Fibroblast of the aortic adventitia (primary cell): ENCODE results near the gene KCNE2. TPM values are rescaled to one million over a fixed set of nuclear protein-coding genes. Genes with fewer than 3 reads are reported as not detected.

Source experiments
- DNase-seq: peaks from one replicate; pipeline ENCODE4 v3.0.0-alpha.2; 2010; ENCODE audit warnings: low read depth
- H3K4me3 ChIP-seq: 2 replicates; pipeline ENCODE4 v1.5.1; 2011; ENCODE audit warnings: low read depth, mild to moderate bottlenecking, control low read depth, low read length, moderate library complexity
- total RNA-seq: library from RNA; depleted of rRNA; stranded (reverse); fragments of >200 nt; gene quantifications from 2 replicates; pipeline ENCODE4 v1.2.3, GENCODE V29; 2012; ENCODE audit warnings: low replicate concordance
- TF ChIP-seq, protein P1 (sequence below): IDR thresholded peaks from 2 replicates; pipeline ENCODE4 v1.5.1; 2011; ENCODE audit warnings: mild to moderate bottlenecking, low read length, control low read depth, inconsistent platforms; ENCODE audit not compliant: insufficient read depth

Gene KCNE2
- total RNA-seq, 1 donor = not detected

- H3K4me3 ChIP-seq = no peak overlapping the region
- TF ChIP-seq, protein P1, sequence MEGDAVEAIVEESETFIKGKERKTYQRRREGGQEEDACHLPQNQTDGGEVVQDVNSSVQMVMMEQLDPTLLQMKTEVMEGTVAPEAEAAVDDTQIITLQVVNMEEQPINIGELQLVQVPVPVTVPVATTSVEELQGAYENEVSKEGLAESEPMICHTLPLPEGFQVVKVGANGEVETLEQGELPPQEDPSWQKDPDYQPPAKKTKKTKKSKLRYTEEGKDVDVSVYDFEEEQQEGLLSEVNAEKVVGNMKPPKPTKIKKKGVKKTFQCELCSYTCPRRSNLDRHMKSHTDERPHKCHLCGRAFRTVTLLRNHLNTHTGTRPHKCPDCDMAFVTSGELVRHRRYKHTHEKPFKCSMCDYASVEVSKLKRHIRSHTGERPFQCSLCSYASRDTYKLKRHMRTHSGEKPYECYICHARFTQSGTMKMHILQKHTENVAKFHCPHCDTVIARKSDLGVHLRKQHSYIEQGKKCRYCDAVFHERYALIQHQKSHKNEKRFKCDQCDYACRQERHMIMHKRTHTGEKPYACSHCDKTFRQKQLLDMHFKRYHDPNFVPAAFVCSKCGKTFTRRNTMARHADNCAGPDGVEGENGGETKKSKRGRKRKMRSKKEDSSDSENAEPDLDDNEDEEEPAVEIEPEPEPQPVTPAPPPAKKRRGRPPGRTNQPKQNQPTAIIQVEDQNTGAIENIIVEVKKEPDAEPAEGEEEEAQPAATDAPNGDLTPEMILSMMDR = no peak
- no peak for DNase-seq
Measured at GRCh38 chr21:34360488-34361241, 3.1 kb upstream of the KCNE2 start.

GRCh38 chr21:34362136-34362444 lies 1.7 kb upstream of the KCNE2 start:
- TF ChIP-seq, protein P1 = no peak
- H3K4me3 ChIP-seq = no peak overlapping the region
- DNase-seq = no peak

GRCh38 chr21:34362670-34363069 lies 1.1 kb upstream of the KCNE2 start:
- H3K4me3 ChIP-seq = no peak overlapping the region
- TF ChIP-seq, protein P1 = no peak
- no peak for DNase-seq

DNA sequence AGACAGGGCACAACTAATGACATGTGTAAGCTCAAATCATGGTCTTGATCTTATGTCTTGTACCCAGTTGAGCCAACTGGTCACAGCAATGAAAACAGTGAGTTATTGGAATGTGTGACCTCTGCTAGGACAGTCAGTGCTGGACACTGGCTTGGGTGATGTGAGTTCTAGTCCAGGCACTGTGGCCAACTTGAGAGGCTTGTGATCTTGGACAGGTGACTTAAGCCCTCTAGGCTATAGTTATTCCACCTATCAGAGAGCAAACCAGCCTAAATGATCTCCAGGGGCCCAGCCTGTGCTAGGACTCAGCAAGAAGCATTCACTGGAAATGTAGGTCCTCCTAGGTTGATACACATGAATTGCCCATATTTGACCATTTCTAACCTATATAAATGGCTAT lies 1.1 kb downstream of the KCNE2 start:
- H3K4me3 ChIP-seq = no peak overlapping the region
- TF ChIP-seq, protein P1 = no peak
- DNase-seq = no peak

DNA sequence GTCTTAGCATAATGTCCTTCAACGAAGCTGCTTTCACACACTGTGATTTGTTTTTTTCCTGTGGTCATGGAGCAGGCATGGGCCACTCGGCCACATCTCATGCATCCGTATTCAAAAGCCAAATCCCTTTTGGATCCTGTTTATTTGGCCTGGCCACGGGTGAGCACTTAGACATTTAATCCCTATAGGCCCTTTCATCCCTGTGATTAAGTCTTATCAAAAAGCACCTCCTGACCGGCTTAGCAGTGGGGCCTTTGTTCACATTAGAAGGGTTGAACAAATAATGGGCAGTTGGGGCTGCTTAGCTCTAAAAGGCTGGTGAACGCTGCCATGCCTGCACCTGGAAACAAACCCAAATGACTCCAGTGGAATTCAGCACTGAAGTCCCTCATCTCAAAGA lies 2.0 kb downstream of the KCNE2 start:
- TF ChIP-seq, protein P1 = no peak
- H3K4me3 ChIP-seq = no peak overlapping the region
- no peak for DNase-seq

DNA sequence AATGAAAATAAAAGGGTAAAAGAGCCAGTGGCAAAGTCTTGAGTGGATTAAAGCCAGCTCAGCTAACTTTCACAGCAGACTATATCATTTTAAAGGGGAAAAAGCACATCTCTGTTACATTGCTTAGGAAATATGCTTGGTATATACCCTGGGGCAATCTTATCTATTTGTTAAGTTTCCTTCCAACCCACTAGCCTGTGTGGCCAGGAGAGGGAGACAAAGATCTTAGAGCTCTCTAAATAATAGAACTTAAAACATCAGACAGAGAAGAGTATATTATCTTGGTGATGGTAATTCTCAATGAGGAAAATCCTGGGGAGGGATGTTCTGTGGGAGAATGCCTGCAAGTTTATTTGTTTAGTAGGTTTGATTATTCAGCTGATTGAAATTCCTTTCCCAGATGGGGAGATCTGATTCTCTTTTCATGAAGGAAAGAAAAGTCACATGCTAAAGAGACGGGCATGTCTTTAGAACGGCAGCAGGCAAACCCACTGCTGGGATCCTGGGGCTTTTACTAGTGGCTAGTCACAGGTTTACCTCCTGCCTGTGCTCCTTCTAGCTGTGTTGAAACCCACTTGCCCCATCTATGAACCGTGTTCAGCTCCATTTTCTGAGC lies 3.6 kb downstream of the KCNE2 start:
- TF ChIP-seq, protein P1 = peak; percentile 86
- peak; percentile 88 for DNase-seq
- H3K4me3 ChIP-seq = no peak overlapping the region
